Loucy (cell line): Measurements from ENCODE around the gene VIPR2.

Experiments used
- H2AFZ ChIP-seq: fragments of 200-600 bp; sonication (generic); 2 replicates; pipeline ENCODE4 v1.6.0; 2016; ENCODE audit warnings: antibody characterized with exemption, mild to moderate bottlenecking, low read length, moderate library complexity
- H3F3A ChIP-seq: fragments of 200-600 bp; 2 replicates; pipeline ENCODE4 v1.6.0; 2016; ENCODE audit warnings: antibody characterized with exemption, low read depth, mild to moderate bottlenecking
- H3K27me3 ChIP-seq: fragments of 200-600 bp; sonication (generic); 2 replicates; pipeline ENCODE4 v1.6.1; 2014; ENCODE audit warnings: low read length, mild to moderate bottlenecking; ENCODE audit not compliant: insufficient read depth, poor library complexity, severe bottlenecking
- H3K36me3 ChIP-seq: fragments of 200-600 bp; sonication (generic); 2 replicates; pipeline ENCODE4 v1.6.1; 2016; ENCODE audit warnings: low read length; ENCODE audit not compliant: insufficient read depth
- H3K4me1 ChIP-seq: fragments of 200-600 bp; sonication (generic); 2 replicates; pipeline ENCODE4 v1.5.1; 2014; ENCODE audit warnings: low read length, mild to moderate bottlenecking; ENCODE audit not compliant: insufficient read depth, poor library complexity, severe bottlenecking
- H3K4me2 ChIP-seq: fragments of 200-600 bp; sonication (generic); 2 replicates; pipeline ENCODE4 v1.6.0; 2014; ENCODE audit warnings: antibody characterized with exemption, low read length, low read depth, mild to moderate bottlenecking; ENCODE audit not compliant: poor library complexity, severe bottlenecking
- H3K4me3 ChIP-seq: fragments of 200-600 bp; sonication (generic); 2 replicates; pipeline ENCODE4 v1.5.1; 2014; ENCODE audit warnings: low read length, mild to moderate bottlenecking, mixed read lengths; ENCODE audit not compliant: poor library complexity, severe bottlenecking
- H3K79me2 ChIP-seq: fragments of 200-600 bp; sonication (generic); 2 replicates; pipeline ENCODE4 v1.6.1; 2014; ENCODE audit warnings: low read length; ENCODE audit not compliant: insufficient read depth
- H3K9ac ChIP-seq: fragments of 200-600 bp; sonication (generic); 2 replicates; pipeline ENCODE4 v1.6.0; 2014; ENCODE audit warnings: mild to moderate bottlenecking, low read depth, low read length, moderate library complexity; ENCODE audit not compliant: poor library complexity, severe bottlenecking
- H3K9me2 ChIP-seq: fragments of 200-600 bp; sonication (generic); replicated peaks from 2 replicates; pipeline ENCODE4 v1.6.1; 2016; ENCODE audit warnings: low read depth, low read length, mixed read lengths
- H3K9me3 ChIP-seq: fragments of 200-600 bp; sonication (generic); 2 replicates; pipeline ENCODE4 v1.6.1; 2014; ENCODE audit warnings: mild to moderate bottlenecking, antibody characterized with exemption, low read length, low read depth; ENCODE audit not compliant: insufficient read depth
- H4K20me1 ChIP-seq: fragments of 200-600 bp; sonication (generic); 2 replicates; pipeline ENCODE4 v1.6.0; 2014; ENCODE audit warnings: antibody characterized with exemption, low read length, mild to moderate bottlenecking; ENCODE audit not compliant: insufficient read depth, poor library complexity, severe bottlenecking
- CTCF ChIP-seq: fragments of 200-600 bp; sonication (generic); conservative IDR thresholded peaks from 2 replicates; pipeline ENCODE4 v1.5.1; 2014; ENCODE audit warnings: mild to moderate bottlenecking, antibody characterized with exemption, low read length
- EZH2phosphoT487 ChIP-seq: fragments of 200-600 bp; IDR thresholded peaks from 2 replicates; pipeline ENCODE4 v1.6.1; 2018; ENCODE audit warnings: antibody characterized with exemption, mild to moderate bottlenecking, moderate library complexity, borderline replicate concordance

Gene VIPR2, protein sequence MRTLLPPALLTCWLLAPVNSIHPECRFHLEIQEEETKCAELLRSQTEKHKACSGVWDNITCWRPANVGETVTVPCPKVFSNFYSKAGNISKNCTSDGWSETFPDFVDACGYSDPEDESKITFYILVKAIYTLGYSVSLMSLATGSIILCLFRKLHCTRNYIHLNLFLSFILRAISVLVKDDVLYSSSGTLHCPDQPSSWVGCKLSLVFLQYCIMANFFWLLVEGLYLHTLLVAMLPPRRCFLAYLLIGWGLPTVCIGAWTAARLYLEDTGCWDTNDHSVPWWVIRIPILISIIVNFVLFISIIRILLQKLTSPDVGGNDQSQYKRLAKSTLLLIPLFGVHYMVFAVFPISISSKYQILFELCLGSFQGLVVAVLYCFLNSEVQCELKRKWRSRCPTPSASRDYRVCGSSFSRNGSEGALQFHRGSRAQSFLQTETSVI

GRCh38 chr7:159144758-159145489 is at the start of gene VIPR2:
TSS of gene VIPR2 (minus strand) at chr7:159144867. CDS start at chr7:159144771, 96 bp downstream.
- Histone ChIP-seq H4K20me1 (no peaks in the 10 kb centered on the region), H3K9me2 (no peaks in the 10 kb centered on the region), H3K9me3 (peaks cover 22% of the 10 kb centered on the region; the same call in 1 of the 2 replicates), H2AFZ (no peak within 1 kb of the TSS), H3K4me2 (no peak within 1 kb of the TSS), H3K79me2 (no peaks in the 10 kb centered on the region), H3K27me3 (no peaks in the 10 kb centered on the region), H3K4me1 (no peaks in the 10 kb centered on the region), H3K36me3 (no peaks in the 10 kb centered on the region), H3K9ac (no peak within 1 kb of the TSS), H3K4me3 (no peak within 1 kb of the TSS), H3F3A (no peaks in the 10 kb centered on the region)
- TF ChIP-seq CTCF = no peak
- TF ChIP-seq EZH2phosphoT487 = no peak

- no peak for TF ChIP-seq EZH2phosphoT487
- TF ChIP-seq CTCF = no peak
- Histone ChIP-seq H3K4me3 (no peak overlapping the region), H3K9ac (no peak overlapping the region), H3K4me2 (no peak overlapping the region), H3K9me3 (no peaks in the 10 kb centered on the region; the same call in 1 of the 2 replicates), H4K20me1 (no peaks in the 10 kb centered on the region), H3K9me2 (no peaks in the 10 kb centered on the region), H3K36me3 (no peaks in the 10 kb centered on the region), H3K27me3 (no peaks in the 10 kb centered on the region), H2AFZ (no peak overlapping the region), H3F3A (no peaks in the 10 kb centered on the region), H3K4me1 (peaks cover 31% of the 10 kb centered on the region), H3K79me2 (no peaks in the 10 kb centered on the region)
Observed at GRCh38 chr7:159193543-159194090, 49.0 kb upstream of the VIPR2 start.

DNA sequence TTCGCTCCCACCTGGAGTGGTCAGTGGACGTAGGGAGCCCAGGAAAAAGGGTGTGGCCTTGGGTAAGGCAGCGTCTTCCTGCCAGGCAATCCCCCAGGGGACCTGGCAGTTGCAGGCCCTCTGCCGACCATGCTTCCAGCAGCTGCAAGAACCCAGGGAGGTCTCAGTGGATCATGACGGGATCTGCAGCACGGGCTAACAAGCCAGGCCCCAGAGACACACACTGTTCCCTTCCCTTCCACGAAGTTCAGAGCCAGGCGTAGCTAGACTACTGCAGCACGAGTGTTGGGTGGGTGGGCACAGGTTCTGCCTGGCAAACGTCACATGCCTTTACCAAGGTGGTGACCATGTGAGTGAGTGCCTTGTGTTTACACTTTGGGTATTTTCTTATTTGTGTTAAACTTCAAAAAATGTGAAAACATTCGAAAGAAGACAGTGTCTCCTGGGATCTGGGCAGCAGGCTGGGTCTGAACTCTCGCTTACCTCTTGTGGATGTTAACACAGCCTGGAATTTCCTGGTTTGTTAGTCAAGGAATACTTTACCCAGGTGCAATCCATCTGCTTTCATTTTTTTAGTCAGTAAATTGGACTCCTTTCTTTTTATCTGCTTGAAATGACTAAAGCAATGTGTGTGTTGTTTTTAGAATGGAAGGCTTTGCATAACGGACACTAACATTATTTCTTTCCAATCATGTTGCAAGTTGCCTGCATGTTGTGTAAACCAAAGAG is 48.2 kb upstream of the VIPR2 start:
- Histone ChIP-seq H3K9me2 (no peaks in the 10 kb centered on the region), H4K20me1 (no peaks in the 10 kb centered on the region), H3F3A (no peaks in the 10 kb centered on the region), H3K9ac (no peak overlapping the region), H3K4me1 (peaks cover 24% of the 10 kb centered on the region), H2AFZ (no peak overlapping the region), H3K79me2 (no peaks in the 10 kb centered on the region), H3K36me3 (no peaks in the 10 kb centered on the region), H3K27me3 (no peaks in the 10 kb centered on the region), H3K9me3 (peaks cover 4% of the 10 kb centered on the region; the same call in 1 of the 2 replicates), H3K4me3 (no peak overlapping the region), H3K4me2 (no peak overlapping the region)
- TF ChIP-seq CTCF (no peak), EZH2phosphoT487 (no peak)
